ENCODE results near the gene LAT. TPM values are rescaled to one million over a fixed set of nuclear protein-coding genes. Genes with fewer than 3 reads are reported as not detected.
"Not testable (repeated sequence)": the region's sequence is repeated elsewhere in the genome, so short reads cannot be mapped to it uniquely, and the experiment has no call there.

The LAT gene
- total RNA-seq, 4 donors from 2014 or later: 5.6 to 39.6 (median 8.4) TPM

GRCh38 chr16:28992496-28992895, 7.6 kb downstream of the LAT start:
- peaks cover 0 to 4% (median under 1%) of the 10 kb centered on the region in 4 donors for H3K36me3 ChIP-seq
- intact Hi-C loops (cut with DNase I; ENCODE audit: low total_unique reads) (no loop called here), in situ Hi-C loops (cut with MboI; ENCODE audit: low pct_ligation_motif_present in 1 of 4, low pct_unique_long_range_greater_than_20kb in 1 of 4, low sequenced_read_pairs in 3 of 4) (no loop called here)
- H3K9me3 ChIP-seq: no peaks in the 10 kb centered on the region
- no peaks in the 10 kb centered on the region for H3K27me3 ChIP-seq
- no peak for TF ChIP-seq CTCF (IDR thresholded peaks at IDR 0.05)
- TF ChIP-seq EP300 (IDR thresholded peaks at IDR 0.05; ENCODE audit: low read depth): no peak
- TF ChIP-seq POLR2A (IDR thresholded peaks at IDR 0.05): no peak
- no peak for TF ChIP-seq POLR2AphosphoS5 (IDR thresholded peaks at IDR 0.05)
- no peak overlapping the region for H3K4me3 ChIP-seq
- H3K27ac ChIP-seq: no peak overlapping the region
- 94 to 96% methylated on average over 7 to 10 of the region's 10 CpGs for WGBS, 2 donors (ENCODE audit: low coverage in 1 of 2)
- DNase-seq: no peak
- no peaks in the 10 kb centered on the region for H3K4me1 ChIP-seq

GRCh38 chr16:28998837-28999236, 14.0 kb downstream of the LAT start:
- Histone ChIP-seq H3K36me3 (no peaks in the 10 kb centered on the region), H3K4me3 (no peak overlapping the region), H3K27me3 (no peaks in the 10 kb centered on the region), H3K4me1 (no peaks in the 10 kb centered on the region), H3K9me3 (no peaks in the 10 kb centered on the region), H3K27ac (no peak overlapping the region)
- WGBS, 2 donors (ENCODE audit: low coverage in 1 of 2): 79 to 100% methylated on average over 1 to 3 of the region's 3 CpGs
- in situ Hi-C loops (cut with MboI; ENCODE audit: low pct_ligation_motif_present in 1 of 4, low pct_unique_long_range_greater_than_20kb in 1 of 4, low sequenced_read_pairs in 3 of 4): no loop called here
- TF ChIP-seq POLR2A (IDR thresholded peaks at IDR 0.05) (no peak), CTCF (IDR thresholded peaks at IDR 0.05) (no peak), POLR2AphosphoS5 (IDR thresholded peaks at IDR 0.05) (no peak), EP300 (IDR thresholded peaks at IDR 0.05; ENCODE audit: low read depth) (no peak)
- DNase-seq: no peak
- intact Hi-C loops (cut with DNase I; ENCODE audit: low total_unique reads): no loop called here

- in situ Hi-C loops (cut with MboI; ENCODE audit: low pct_ligation_motif_present in 1 of 4, low pct_unique_long_range_greater_than_20kb in 1 of 4, low sequenced_read_pairs in 3 of 4): no loop called here
- 67 to 71% methylated on average over 1 to 4 of the region's 4 CpGs for WGBS, 2 donors (ENCODE audit: low coverage in 1 of 2)
- Histone ChIP-seq H3K4me1 (no peaks in the 10 kb centered on the region), H3K36me3 (no peaks in the 10 kb centered on the region), H3K9me3 (no peaks in the 10 kb centered on the region), H3K4me3 (no peak overlapping the region), H3K27ac (no peak overlapping the region), H3K27me3 (no peaks in the 10 kb centered on the region)
- TF ChIP-seq POLR2A (IDR thresholded peaks at IDR 0.05): no peak
- TF ChIP-seq CTCF (IDR thresholded peaks at IDR 0.05): no peak
- TF ChIP-seq EP300 (IDR thresholded peaks at IDR 0.05; ENCODE audit: low read depth): no peak
- TF ChIP-seq POLR2AphosphoS5 (IDR thresholded peaks at IDR 0.05): no peak
- intact Hi-C loops (cut with DNase I; ENCODE audit: low total_unique reads): no loop called here
- DNase-seq: no peak
Observed at GRCh38 chr16:28999577-28999976, 14.7 kb downstream of the LAT start.

GRCh38 chr16:29000019-29000418, 15.2 kb downstream of the LAT start:
- Histone ChIP-seq H3K9me3 (no peaks in the 10 kb centered on the region), H3K27ac (no peak overlapping the region), H3K36me3 (no peaks in the 10 kb centered on the region), H3K27me3 (no peaks in the 10 kb centered on the region), H3K4me1 (no peaks in the 10 kb centered on the region), H3K4me3 (no peak overlapping the region)
- intact Hi-C loops (cut with DNase I; ENCODE audit: low total_unique reads) (no loop called here), in situ Hi-C loops (cut with MboI; ENCODE audit: low pct_ligation_motif_present in 1 of 4, low pct_unique_long_range_greater_than_20kb in 1 of 4, low sequenced_read_pairs in 3 of 4) (no loop called here)
- 87 to 100% methylated on average over 1 to 2 of the region's 2 CpGs for WGBS, 2 donors (ENCODE audit: low coverage in 1 of 2)
- TF ChIP-seq POLR2AphosphoS5 (IDR thresholded peaks at IDR 0.05): no peak
- no peak for TF ChIP-seq CTCF (IDR thresholded peaks at IDR 0.05)
- TF ChIP-seq EP300 (IDR thresholded peaks at IDR 0.05; ENCODE audit: low read depth): no peak
- TF ChIP-seq POLR2A (IDR thresholded peaks at IDR 0.05): no peak
- DNase-seq: no peak

GRCh38 chr16:29004496-29005139, 19.8 kb downstream of the LAT start:
- H3K27me3 ChIP-seq; H3K4me3 ChIP-seq; in situ Hi-C loops (cut with MboI; ENCODE audit: low pct_ligation_motif_present in 1 of 4, low pct_unique_long_range_greater_than_20kb in 1 of 4, low sequenced_read_pairs in 3 of 4); intact Hi-C loops (cut with DNase I; ENCODE audit: low total_unique reads); H3K27ac ChIP-seq; H3K36me3 ChIP-seq; DNase-seq; H3K4me1 ChIP-seq; H3K9me3 ChIP-seq: not testable (repeated sequence)
- WGBS, 2 donors (ENCODE audit: low coverage in 1 of 2): 77 to 78% methylated on average over 4 to 9 of the region's 9 CpGs
